NCI-H748 treated with DMSO at 0.1 percent for 48 hours (cell line): ENCODE data around the gene ANKMY1.

Experiments
- DNase-seq: peaks from one replicate; lab custom pipeline; 2025; lab: John Stamatoyannopoulos, UW

The ANKMY1 gene

GRCh38 chr2:240434728-240435456 lies 122.9 kb downstream of the ANKMY1 start:
- DNase-seq, result peak; percentile 69

DNA sequence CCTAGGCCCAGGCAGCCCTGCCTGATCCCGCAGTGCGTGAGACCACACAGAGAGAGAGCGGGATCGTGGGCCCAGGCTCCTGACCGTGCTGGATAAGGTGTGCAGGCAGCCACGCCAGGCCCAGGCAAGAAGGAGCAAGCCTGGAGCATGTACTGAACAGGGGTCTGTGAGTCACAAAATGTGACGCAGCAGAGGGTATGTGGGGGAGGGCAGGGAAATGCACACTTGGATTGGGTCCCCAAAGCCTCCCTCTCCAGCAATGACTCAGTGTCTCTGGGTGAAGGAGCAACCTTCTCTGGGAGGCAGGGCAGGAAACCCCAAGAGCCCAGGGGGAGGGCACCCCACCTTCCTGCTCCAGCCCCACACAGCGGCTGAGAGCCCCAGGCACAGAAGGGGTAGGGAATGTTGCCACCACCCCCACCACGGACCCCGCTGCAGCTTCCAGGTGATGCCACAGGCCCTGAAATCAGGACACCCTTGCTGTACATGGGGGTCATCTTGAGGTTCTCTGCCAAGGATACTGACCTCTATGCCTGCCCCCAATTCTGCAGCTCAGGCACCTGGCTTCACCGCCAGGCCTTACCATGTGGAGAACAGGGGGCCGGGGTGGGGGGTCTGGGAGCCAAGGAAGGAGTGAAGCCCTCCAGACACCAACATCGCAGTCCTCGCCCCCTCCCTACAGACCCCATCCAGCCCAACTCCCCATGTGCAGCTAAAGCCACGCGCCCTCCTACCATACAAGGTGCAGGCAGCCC lies 123.6 kb downstream of the ANKMY1 start:
- no peak for DNase-seq

DNA sequence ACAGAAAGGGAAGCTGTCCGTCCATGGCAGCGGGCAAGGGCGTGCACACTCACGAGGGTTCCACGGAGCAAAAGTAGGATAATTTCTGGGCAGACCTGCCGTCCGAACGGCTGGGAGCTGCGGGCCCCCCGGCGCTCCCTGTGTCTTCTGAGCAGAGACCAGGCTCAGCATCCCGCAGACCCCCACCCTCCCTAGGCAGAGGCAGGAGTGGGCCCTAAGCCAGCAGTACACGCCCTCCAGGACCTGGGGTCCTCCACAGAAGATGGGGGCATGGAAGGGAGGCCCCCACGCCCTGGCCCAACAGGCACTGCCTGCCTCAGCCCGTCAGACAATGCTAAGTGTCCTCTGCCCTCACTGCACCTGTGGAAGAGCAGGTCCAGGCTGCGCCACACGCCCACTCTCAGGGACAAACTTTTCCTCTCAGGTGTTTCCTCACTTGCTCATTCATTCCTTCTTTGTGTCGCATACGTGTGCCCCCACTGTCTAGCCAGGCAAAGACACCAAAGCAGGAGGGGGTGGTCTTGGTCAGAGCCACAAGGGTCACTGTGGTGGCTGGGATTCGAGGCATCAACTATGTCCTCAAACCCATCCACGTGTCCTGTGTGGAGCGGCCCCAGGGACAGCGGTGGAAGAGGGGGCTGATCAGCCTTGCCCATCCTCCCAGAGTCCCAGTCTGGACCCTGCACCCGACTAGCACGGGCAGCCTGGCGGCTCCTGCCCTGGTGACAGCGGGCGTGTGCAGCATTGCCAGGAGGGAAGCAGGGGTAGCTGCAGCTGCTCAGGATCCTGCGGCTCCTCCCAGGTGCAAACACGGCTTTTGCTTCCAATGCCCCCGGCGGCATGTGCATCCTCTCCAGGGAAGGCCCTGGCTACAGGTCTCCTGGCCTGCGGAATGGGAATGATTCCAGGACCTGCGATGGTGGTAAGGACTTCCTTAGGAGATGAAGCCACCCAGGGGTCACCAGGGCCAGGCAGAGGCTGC lies 124.7 kb downstream of the ANKMY1 start:
- DNase-seq, result no peak

DNA sequence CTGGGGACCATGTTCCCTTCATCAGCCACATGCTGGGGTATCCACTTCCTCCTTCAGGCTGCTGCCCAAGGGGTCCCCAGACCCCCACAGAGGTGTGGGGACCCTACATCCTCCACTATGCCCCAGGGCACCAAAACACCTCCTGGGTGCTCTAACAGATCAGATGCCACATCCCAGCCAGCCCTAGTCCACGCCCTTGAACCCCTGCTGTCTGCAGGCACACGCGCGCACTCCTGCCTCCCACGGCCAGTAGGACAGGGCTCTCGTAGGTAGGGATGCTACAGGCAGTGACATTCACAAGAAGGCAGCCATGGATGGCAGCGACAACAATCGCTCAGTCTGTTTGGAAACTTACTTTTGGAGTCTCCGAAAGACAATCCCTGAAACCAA lies 125.4 kb downstream of the ANKMY1 start:
- no peak for DNase-seq

DNA sequence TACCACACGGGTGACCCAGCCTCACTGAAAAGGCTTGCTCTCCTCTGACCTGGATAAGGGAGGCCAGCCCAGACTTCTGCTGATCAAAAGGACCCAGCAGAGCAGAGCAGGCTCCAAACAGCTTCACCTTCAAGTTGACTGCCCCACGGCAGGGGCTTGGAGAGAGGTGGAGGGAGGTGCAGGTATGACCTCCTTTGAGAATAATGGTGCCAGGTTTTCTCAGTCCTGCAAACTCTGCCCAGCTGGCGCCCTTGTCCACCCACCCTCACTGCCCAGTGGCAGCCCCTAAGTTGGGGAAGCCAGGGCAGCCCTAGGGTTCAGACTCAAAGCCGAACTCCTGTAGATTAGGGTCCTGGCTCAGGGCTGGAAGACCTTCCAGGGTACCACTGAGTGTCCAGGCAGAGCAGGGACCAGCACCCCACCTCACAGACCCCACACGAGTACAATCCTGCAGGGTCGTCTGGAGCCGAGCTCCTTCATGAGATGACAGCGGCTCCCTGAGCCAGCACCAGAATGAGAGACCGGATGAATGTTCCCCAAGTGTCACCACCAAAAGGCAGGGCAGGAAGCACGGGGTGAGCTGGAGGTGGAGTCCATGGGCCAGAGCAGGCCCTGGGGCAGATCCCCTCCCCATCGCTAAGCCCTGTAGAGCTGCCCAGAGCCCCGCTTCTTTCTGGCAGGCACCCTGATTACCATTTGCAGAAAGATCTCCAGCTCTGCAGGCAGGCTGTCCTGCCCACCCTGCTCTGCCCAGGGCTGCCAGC lies 125.9 kb downstream of the ANKMY1 start:
- DNase-seq, result no peak

GRCh38 chr2:240431271-240431660 lies 126.5 kb downstream of the ANKMY1 start:
- DNase-seq, result no peak

- no peak for DNase-seq
Measured at GRCh38 chr2:240430595-240430994, 127.2 kb downstream of the ANKMY1 start.

GRCh38 chr2:240429872-240430491 lies 127.8 kb downstream of the ANKMY1 start:
- no peak for DNase-seq
